Bronchial epithelial cell (primary cell): Measurements from ENCODE around the gene KRTAP9-8. TPM values are rescaled to one million over a fixed set of nuclear protein-coding genes. Genes with fewer than 3 reads are reported as not detected.
"Not testable (repeated sequence)": the region's sequence is repeated elsewhere in the genome, so short reads cannot be mapped to it uniquely, and the experiment has no call there.

Source experiments
- DNase-seq: peaks from one replicate; pipeline ENCODE4 v3.0.0-alpha.2; 2010; ENCODE audit warnings: low read depth
- FAIRE-seq: peaks from 2 replicates; lab custom pipeline; 2011; peaks lifted over from hg19 to GRCh38; lab: Jason Lieb, UNC
- H3K27me3 ChIP-seq: 2 replicates; pipeline ENCODE4 v1.5.1; 2011; ENCODE audit warnings: low read length; ENCODE audit not compliant: control insufficient read depth, insufficient read depth
- H3K36me3 ChIP-seq: 2 replicates; pipeline ENCODE4 v1.5.1; 2011; ENCODE audit warnings: low read length; ENCODE audit not compliant: control insufficient read depth, insufficient read depth
- H3K4me3 ChIP-seq: 2 replicates; pipeline ENCODE4 v1.5.1; 2011; ENCODE audit warnings: mild to moderate bottlenecking, low read depth, low read length, control low read depth
- CTCF ChIP-seq: IDR thresholded peaks from 2 replicates; pipeline ENCODE4 v1.5.1; 2011; ENCODE audit warnings: mild to moderate bottlenecking, moderate library complexity, low read length, control low read depth, inconsistent platforms; ENCODE audit not compliant: insufficient read depth, severe bottlenecking
- total RNA-seq: library from RNA; depleted of rRNA; stranded (reverse); fragments of >200 nt; gene quantifications from 2 replicates; pipeline ENCODE4 v1.2.1, GENCODE V29; 2014

The KRTAP9-8 gene
- total RNA-seq, 1 donor from 2014 or later = not detected

- no peak for DNase-seq
- no peak for TF ChIP-seq CTCF
- H3K27me3 ChIP-seq = peaks cover 1% of the 10 kb centered on the region
- no peak for FAIRE-seq
- H3K4me3 ChIP-seq = no peak overlapping the region
- H3K36me3 ChIP-seq = no peaks in the 10 kb centered on the region
These were observed 18.5 kb downstream of the KRTAP9-8 start for GRCh38 chr17:41256291-41256685.

- no peak for FAIRE-seq
- H3K27me3 ChIP-seq = peaks cover 1% of the 10 kb centered on the region
These were observed 20.6 kb downstream of the KRTAP9-8 start for GRCh38 chr17:41258406-41258805.

GRCh38 chr17:41263212-41263611, 25.4 kb downstream of the KRTAP9-8 start:
- FAIRE-seq (no peak), DNase-seq (no peak)
- Histone ChIP-seq H3K4me3 (no peak overlapping the region), H3K27me3 (peaks cover 3% of the 10 kb centered on the region), H3K36me3 (no peaks in the 10 kb centered on the region)
- no peak for TF ChIP-seq CTCF

More at GRCh38 chr17:41258406-41258805, 20.6 kb downstream of the KRTAP9-8 start:
- H3K36me3 ChIP-seq = no peaks in the 10 kb centered on the region
- no peak overlapping the region for H3K4me3 ChIP-seq
- TF ChIP-seq CTCF = no peak
- DNase-seq = no peak

GRCh38 chr17:41264599-41264998, 26.8 kb downstream of the KRTAP9-8 start:
- no peak for DNase-seq
- Histone ChIP-seq H3K4me3 (no peak overlapping the region), H3K36me3 (no peaks in the 10 kb centered on the region), H3K27me3 (peaks cover 3% of the 10 kb centered on the region)
- no peak for TF ChIP-seq CTCF
- FAIRE-seq = peak; percentile 86

GRCh38 chr17:41265078-41265477, 27.3 kb downstream of the KRTAP9-8 start, which contains the start of gene KRTAP9-6:
Gene KRTAP9-6, plus strand, starts transcription at chr17:41265378. Its CDS starts 0 bp downstream, at chr17:41265378.
- Histone ChIP-seq H3K36me3 (no peaks in the 10 kb centered on the region), H3K27me3 (peaks cover 3% of the 10 kb centered on the region), H3K4me3 (no peak within 1 kb of the TSS)
- no peak for DNase-seq
- FAIRE-seq = no peak
- TF ChIP-seq CTCF = no peak

GRCh38 chr17:41267711-41268110, 29.9 kb downstream of the KRTAP9-8 start:
- no peaks in the 10 kb centered on the region for H3K36me3 ChIP-seq
- peaks cover 3% of the 10 kb centered on the region for H3K27me3 ChIP-seq
- no peak overlapping the region for H3K4me3 ChIP-seq
- TF ChIP-seq CTCF = no peak
- FAIRE-seq (no peak), DNase-seq (no peak)

- not testable (repeated sequence) for DNase-seq, H3K36me3 ChIP-seq, FAIRE-seq, H3K27me3 ChIP-seq, H3K4me3 ChIP-seq
These were observed 33.5 kb downstream of the KRTAP9-8 start for GRCh38 chr17:41271323-41271722.
